ENCODE results near the gene AKAP14.
"Not testable (repeated sequence)": the region's sequence is repeated elsewhere in the genome, so short reads cannot be mapped to it uniquely, and the experiment has no call there.

AKAP14 gene

GRCh38 chrX:119922391-119922790, 26.7 kb downstream of the AKAP14 start:
- not testable (repeated sequence) for DNase-seq

GRCh38 chrX:119935215-119935874, 39.7 kb downstream of the AKAP14 start:
- DNase-seq = no peak

- no peak for DNase-seq
Measured at GRCh38 chrX:119941336-119941735, 45.6 kb downstream of the AKAP14 start.

GRCh38 chrX:119942173-119942819, 46.6 kb downstream of the AKAP14 start:
- DNase-seq = no peak

- no peak for DNase-seq
Measured at GRCh38 chrX:119942831-119943184, 47.1 kb downstream of the AKAP14 start.

GRCh38 chrX:119943185-119943988, 47.7 kb downstream of the AKAP14 start, which contains the start of gene NKAP:
Gene NKAP (minus strand): TSS chrX:119943751. CDS start chrX:119943605, 146 bp downstream.
- DNase-seq = peak; percentile 82 to 87

- DNase-seq = no peak
Measured at GRCh38 chrX:119945481-119945880, 49.8 kb downstream of the AKAP14 start.

- DNase-seq = no peak
Measured at GRCh38 chrX:119948381-119948780, 52.7 kb downstream of the AKAP14 start.

- no peak for DNase-seq
Measured at GRCh38 chrX:119954374-119954773, 58.7 kb downstream of the AKAP14 start.

- DNase-seq = peak; percentile 33 to 56
Measured at GRCh38 chrX:119955807-119956570, 60.3 kb downstream of the AKAP14 start.

- no peak for DNase-seq
Measured at GRCh38 chrX:119960625-119961024, 64.9 kb downstream of the AKAP14 start.

GRCh38 chrX:119966837-119967236, 71.1 kb downstream of the AKAP14 start:
- DNase-seq = not testable (repeated sequence)
